DOHH2 (cell line): ENCODE data around the gene GPC5.

Experiments used
- CTCF ChIP-seq: fragments of 200-600 bp; sonication (generic); IDR thresholded peaks from one replicate; pipeline ENCODE4 v1.5.1; 2014; ENCODE audit warnings: antibody characterized with exemption, mild to moderate bottlenecking, low read depth, low read length; ENCODE audit not compliant: poor library complexity, severe bottlenecking
- EZH2phosphoT487 ChIP-seq: fragments of 200-600 bp; sonication (generic); IDR thresholded peaks from 2 replicates; pipeline ENCODE4 v1.6.1; 2017; ENCODE audit warnings: borderline replicate concordance, mild to moderate bottlenecking, antibody characterized with exemption, low read length, moderate library complexity, mixed read lengths

GRCh38 chr13:92679602-92680001 lies 1281.2 kb downstream of the GPC5 start:
- no peak for TF ChIP-seq CTCF
- TF ChIP-seq EZH2phosphoT487, result no peak
